Putamen (tissue), 1 donor: ENCODE data around the gene ZNF382.
"Not testable (repeated sequence)": the region's sequence is repeated elsewhere in the genome, so short reads cannot be mapped to it uniquely, and the experiment has no call there.

ENCODE experiments used
- DNase-seq: peaks from one replicate; pipeline ENCODE4 v3.0.0-alpha.2; 2016; ENCODE audit warnings: low spot score

ZNF382 gene

DNA sequence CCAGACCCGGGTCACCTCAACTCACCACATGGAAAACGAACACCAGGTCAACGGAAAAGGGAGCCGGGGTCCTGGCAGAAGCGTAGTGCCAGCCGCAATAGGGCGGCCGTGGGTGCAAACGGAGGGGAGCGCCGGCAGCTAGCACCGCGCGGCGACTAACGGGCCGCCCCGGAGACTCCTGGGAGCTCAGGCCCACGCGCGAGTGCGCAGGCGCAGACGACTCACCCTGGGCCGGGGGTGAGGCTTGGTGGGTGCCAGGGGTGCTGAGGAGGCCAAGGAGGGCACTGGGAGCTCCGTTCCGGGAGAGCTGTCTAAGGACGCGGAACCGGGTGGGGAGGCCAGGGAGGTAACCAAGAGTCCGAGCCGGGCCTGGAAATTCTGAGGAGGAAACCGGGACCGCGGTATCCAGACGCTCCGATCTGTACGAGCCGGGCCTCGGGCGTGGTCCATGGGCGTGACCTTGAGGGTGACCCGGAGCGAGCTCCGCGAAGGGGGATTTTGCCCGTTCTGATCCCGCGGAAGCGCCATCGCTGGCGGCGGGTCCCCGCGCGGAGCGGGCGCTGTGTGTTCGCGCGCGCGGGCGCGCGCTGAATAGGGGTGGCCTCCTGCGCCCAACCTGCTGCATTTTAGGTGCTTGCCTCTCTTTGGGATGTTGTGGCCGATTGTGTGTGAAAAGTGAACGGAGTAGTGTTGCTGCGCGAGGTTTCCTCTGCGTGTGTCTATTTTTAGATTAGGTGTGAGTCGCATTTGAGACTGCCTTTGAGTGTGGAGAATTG, at the start of gene ZNF382:
Gene ZNF382, plus strand, starts transcription at position 213 of the 776 bp plus-strand sequence. CDS start 4,602 bp downstream, outside the sequence.
- peak; percentile 82 for DNase-seq

DNA sequence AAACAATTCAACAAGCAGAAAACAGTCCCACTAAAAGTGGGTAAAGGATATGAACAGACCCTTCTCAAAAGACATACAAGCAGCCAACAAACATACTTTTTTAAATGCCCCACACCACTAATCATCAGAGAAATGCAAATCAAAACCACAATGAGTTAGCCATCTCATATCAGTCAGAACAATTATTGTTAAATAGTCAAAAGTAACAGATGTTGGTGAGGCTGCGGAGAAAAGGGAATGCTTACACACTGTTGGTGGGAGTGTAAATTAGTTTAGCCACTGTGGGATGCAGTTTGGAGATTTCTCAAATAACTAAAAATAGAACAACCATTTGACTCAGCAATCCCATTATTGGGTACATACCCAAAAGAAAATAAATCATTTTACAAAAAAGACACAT, 40.7 kb upstream of the ZNF382 start:
- no peak for DNase-seq

DNA sequence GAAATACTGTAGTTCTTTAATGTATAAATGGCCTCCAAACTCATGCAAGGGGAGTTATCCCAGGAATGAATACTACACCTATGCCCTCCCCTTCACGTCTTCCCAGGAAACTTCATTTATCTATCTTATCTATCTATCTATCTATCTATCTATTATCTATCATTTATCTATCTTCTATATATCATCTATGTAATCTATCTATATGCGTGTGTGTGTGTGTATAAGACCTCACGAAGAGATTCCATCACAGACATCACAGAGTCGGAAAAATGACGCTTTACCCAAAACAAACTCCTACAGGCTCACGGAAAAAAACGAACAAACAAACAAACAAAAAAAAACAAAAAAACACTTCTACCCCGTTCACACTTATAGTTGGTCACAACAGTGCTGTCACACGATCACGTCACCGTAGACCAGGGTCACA, 32.5 kb upstream of the ZNF382 start:
- no peak for DNase-seq

DNA sequence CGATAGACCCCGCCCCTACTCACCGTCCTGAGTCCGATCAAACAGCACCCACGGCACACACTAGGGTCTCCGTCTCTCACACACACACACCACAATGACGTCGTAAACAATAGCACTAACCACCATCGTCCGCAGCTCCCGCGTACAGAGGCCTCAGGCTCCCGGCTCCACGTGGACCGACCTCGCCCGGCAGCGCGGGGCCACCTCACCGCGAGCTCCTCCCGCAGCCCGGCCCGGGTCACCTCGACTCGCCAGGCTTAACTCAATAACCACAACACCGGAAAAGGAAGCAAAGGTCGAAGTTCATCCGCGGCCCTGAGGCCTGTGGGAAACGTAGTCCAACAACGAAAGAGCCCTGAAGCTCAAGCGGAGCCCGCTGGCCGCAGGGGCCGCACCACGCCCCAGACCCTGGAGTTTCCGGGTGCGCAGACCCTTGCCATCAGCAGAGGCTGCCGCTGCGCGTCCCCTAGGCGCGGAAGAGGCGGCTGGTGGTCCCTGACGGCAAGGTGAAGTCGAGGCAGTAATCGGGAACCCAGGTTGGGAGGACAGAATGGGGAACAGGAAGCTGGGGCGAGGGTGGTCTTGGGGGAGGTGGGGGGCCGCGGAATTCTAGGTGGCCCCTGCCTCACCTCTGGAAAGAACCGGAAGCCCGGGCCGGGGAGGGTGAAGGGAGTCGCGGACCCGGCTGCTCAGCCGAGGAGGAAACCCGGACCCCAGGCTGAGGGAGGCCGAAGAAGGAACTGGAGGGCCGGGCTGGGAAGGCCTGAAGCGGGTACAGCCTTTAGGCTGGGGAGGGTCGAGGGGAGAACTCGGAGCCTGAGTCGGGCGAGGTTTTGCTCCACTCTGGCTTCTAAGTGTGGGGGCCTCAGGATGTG, 31.9 kb upstream of the ZNF382 start, which contains the start of gene ZNF529:
Gene ZNF529, minus strand, starts transcription at position 273 of the 875 bp plus-strand sequence. CDS start 946 bp downstream, outside the sequence.
- peak; percentile 87 for DNase-seq

DNA sequence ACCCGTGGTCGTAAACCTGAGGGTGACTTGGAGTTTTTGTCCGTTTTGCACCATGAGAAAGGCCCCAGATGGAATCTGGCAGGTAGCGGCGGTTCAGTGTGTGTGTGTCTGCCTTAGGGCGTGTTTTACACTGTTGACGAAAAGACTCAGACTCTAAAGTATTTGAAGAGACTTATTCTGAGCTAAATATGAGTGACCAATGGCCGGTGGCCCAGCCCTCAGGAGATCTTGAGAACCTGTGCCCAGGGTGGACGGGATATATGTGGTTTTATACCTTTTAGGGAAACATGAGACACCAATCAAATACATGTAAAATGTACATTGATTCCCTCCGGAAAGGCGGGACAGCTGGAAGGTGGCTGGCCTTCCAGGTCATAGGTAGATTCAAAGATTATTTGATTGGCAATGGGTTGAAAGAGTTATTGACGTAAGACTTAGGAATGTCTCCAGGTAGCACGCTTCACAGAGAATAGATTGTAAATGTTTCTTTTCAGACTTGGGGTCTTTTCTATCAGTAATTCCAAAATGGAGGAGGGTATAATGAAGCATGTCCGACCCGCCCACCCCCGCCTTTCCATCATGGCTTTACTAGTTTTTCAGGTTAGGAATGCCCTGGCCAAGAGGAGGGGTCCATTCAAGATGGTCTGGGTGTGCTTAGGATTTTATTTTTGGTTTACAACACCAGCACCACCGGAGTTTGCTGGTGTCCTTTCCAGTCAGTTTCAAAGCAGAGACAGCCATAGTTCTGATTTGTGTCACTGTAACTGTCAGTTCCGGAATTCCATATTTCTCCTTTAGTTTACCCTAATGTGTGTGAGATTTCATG, 31.0 kb upstream of the ZNF382 start:
- DNase-seq: no peak

DNA sequence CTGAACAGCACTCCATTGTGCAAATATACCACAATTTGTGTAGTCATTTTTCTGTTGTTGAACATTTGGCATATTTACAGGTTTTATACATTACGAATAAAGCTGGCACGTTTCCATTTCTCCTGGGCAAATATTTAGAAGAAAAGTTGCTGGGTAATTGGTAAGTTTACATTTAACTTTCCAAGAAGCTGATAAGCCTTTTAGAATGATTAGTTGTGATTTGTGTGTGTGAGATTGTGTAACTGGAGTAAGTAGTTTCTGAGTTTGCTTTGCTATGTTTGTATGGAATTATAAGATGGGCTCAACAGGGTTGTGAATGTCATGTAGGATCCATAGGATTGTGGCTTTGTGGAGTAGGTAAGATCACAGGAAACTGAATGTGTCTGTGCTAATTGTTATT, 30.4 kb upstream of the ZNF382 start:
- no peak for DNase-seq

DNA sequence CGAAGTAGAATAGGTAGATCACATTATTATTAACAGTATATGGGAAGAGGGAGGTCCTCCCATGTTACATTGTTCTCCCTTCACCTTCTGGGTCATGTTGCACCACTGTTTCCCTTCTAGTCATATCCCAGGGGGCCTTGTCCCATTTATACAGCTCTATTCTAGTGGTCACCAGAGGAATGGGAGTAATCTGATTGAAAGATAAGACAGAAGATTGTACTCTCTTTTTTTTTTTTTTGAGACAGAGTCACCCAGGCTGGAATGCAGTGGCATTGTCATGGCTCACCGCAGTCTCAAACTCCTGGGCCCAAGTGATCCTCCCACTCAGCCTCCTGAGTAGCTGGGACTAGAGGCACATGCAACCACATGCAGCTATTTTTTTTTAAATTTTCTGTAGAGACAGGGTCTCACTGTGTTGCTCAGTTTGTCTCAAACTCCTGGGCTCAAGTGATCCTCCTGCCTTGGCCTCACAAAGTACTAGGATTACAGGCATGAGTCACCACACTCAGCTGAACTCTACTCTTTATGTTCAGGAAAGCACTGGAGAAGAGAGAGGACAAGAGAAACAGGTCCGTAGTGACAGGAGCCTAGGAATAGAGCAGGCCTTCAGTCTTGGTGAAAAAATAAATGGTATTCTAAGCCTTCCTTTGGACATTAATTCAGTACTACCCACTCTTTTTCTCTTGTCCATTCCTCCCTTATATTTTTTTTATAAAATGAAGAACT, 27.7 kb upstream of the ZNF382 start:
- DNase-seq: no peak

DNA sequence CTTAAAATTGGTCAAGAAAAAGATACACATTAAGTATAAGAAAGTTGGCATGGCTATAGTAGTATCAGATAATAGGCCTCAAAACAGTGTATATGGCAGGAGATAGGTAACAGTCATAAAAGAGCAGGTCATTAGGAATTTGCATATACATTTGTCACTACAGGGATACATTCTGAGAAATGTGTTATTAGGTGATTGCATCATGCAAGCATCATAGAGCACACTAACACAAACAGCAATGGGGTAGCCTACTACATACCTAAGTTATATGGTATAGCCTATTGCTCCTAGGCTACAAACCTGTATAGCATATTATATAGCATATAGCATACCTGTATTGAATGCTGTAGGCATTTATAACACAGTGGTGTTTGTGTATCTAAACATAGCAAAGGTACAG, 25.9 kb upstream of the ZNF382 start:
- no peak for DNase-seq

DNA sequence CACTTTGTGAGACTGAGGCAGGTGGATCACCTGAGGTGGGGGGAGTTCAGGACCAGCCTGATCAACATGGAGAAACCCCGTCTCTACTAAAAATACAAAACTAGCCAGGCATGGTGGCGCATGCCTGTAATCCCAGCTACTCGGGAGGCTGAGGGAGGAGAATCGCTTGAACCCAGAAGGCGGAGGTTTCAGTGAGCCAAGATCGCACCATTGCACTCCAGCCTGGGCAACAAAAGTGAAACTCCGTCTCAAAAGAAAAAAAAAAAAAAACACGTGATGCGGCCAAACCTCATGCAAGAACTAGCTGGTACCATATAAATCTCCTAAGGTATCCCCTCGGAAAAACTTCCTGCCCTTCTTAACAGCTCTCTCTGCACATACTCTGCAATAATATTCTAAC, 2.4 kb upstream of the ZNF382 start:
- DNase-seq: not testable (repeated sequence)

DNA sequence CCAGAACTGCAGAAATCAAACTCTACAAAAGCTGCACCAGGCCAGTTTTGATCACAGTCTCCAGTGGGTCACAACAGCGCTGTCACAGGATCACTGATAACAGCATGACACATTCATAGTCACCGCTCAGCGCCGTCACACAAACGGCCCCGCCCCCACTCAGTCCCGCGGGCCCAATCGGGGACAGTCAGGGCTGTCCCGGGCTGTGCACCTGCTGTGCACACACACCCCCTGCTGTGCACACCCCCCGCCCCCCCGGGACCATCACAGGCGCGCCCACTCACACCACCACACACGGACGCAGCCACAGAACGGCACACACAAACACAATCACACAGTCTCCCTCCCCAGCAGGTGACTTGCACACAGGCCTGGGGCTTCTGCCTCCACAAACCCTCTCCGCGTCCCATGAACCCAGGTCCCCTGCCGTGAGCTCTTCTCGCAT, 435 bp upstream of the ZNF382 start:
- DNase-seq: peak; percentile 67

DNA sequence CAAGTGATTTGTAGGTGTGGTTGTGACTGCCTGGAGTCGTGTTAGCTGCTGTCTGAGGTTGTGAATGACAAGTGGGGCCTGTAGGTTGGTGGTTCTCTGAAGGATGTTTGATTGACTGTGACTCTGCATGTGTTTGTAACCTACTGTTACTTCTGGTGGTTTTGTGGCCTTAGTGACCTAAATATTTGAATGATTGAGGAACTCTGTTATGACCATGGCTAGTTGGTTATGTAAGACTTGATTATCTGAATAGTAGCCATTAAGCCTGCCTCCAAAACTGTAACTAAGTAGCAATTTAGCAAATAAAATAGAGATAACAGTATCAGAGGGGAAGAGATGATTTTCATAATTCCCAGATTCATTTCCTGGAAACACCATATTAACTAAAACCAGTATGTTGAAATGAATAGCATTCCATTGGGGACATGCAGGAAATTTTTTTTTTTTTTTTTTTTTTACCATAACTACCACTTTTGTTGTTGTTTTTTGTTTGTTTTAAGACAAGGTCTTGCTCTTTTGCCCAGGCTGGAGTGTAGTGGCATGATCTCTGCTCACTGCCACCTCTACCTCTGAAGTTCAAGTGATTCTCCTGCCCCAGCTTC, 865 bp downstream of the ZNF382 start:
- DNase-seq: no peak

DNA sequence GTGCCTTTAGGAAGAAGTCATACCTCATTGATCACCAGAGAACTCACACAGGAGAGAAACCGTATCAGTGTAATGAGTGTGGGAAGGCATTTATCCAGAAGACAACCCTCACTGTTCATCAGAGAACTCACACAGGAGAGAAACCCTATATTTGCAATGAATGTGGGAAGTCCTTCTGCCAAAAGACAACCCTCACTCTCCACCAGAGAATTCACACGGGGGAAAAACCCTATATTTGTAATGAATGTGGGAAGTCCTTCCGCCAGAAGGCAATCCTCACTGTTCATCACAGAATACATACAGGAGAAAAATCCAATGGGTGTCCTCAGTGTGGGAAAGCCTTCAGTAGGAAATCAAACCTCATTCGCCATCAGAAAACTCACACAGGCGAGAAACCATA, 21.9 kb downstream of the ZNF382 start:
- DNase-seq: no peak

DNA sequence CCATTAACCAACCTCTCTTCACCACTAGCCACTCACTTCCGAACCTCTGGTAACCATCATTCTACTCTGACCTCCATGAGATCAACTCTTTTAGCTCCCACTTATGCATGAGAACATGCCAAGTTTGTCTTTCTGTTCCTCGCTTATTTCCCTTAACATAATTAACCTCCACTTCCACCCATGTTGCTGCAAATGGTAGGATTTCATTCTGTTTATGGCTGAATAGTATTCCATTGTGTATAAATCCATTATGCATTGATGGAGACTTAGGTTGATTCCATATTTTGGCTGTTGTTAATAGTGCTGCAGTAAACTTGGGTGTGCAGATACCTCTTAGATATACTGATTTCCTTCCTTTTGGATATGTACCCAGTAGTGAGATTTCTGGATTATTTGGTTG, 30.2 kb downstream of the ZNF382 start:
- no peak for DNase-seq

DNA sequence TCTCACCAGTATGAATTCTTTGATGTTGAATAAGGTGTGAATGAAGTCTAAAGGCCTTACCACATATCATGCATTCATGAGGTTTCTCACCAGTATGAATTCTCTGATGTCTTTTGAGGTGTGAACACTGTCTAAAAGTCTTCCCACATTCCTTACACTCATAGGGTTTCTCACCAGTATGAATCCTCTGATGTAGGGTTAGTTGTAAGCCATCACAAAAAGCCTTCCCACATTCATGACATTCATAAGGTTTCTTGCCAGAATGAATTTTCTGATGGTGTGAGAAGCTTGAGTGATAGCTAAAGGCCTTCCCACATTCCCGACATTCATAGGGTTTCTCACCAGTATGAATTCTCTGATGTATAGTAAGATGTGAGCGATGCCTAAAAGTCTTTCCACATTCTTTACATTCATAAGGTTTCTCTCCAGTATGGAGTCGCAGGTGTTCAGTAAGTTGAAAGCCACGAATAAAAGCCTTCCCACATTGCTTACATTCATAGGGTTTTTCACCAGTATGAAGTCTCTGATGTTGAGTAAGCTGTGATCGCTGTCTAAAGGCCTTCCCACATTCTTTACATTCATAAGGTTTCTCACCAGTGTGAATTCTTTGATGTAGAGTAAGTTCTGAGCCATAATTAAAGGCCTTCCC, 33.9 kb downstream of the ZNF382 start:
- DNase-seq: no peak

DNA sequence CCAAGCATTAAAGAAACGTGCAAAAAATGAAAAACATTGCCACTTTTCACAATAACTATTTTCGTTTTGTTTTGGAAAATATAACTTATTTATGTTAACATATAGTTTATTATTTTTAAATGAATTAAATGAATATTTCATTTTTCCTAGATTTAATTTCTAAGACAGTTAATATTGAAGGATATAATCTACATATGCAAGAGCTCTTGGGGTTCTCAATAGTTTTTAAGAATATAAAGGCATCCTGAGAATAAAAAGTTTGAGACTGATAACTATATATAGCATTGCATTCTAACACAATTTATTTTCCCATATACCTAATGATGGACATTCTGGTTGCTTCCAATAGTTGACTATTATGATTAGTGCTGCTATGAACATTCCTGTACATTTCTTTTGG, 41.6 kb downstream of the ZNF382 start:
- no peak for DNase-seq

DNA sequence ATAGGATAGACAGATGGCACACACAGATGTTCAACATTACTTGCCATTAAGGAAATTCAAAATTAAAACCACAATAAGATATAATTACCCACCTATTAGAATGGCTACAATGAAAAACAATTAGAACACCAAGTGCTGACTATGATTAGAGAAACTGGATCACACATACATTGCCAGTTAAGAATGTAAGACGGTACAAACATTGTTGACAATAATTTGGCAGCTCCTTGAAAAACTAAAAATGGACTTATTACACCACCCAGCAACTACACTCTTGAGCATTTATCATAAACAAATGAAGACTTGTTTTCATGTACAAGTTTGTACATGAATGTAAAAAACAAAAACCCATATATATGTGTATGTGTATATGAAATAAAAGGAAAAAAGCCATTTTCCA, 47.8 kb downstream of the ZNF382 start:
- DNase-seq: no peak

DNA sequence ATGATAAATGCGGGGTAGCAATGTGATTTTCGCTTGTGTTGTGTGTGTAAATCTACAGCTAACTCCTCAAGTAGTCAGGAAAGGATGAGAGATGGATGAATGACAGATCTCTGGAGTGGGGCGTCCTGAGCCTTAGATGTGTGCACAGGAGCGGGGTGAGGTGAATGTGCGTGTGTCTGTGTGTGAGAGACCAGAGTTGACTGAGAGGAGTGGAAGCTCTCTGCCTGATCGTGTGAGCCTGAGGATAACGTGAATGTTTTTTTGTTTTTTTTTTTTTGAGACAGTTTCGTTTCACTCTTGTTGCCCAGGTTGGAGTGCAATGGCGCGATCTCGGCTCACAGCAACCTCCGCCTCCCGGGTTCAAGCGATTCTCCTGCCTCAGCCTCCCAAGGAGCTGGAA, 60.7 kb downstream of the ZNF382 start:
- no peak for DNase-seq

DNA sequence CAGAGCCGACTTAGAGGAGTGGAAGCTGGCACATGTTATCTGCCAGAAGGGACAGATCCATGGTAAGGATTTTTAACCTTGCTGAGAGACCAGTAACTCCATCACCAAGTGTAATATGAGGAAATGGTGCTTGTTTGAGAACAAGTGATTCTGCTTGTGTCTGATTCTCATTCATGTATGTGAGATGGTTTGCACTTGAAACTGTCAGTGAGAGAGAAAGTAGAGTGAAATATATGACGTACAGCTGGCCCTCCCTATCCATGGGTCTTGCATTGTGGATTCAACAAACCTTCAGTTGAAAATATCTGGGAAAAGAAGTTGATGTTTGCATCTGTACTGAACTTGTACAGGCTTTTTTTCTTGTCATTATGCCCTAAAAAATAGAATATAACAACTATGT, 63.5 kb downstream of the ZNF382 start:
- no peak for DNase-seq

DNA sequence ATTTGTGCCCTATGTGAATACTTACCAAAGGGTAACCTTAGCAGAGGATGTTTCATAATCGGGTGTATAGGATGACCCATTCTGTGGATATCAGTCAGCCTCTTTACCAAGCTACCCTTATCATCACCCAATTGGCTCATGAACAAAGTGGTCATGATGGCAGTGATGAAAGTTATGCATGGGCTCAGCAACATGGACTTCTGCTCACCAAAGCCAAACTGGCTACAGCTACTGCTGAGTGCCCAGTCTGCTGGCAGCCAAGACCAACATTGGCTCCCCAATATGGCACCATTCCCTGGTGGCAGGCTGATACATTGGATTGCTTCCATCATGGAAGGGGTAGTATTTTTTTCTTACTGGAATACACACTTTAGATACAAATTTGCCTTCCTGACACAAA, 67.3 kb downstream of the ZNF382 start:
- no peak for DNase-seq

DNA sequence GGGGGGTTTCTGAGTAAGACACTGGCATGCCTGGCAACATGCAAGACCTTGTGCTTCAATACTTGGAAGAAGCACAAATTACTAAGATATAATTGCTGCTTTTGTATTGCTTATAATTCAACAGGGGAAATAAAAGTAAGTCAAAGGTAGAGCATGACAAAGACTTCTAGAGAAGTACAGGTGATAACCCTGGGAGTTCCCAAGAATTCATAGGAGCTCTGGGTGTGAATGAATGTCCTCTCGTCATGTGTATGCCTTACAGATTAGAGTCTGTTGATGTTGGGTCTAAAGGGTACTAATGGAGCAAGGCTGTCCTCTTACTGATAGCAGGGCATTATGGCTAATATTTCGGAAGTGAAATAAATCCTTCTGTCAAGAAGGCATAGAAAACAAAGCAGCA, 69.1 kb downstream of the ZNF382 start:
- DNase-seq: no peak

DNA sequence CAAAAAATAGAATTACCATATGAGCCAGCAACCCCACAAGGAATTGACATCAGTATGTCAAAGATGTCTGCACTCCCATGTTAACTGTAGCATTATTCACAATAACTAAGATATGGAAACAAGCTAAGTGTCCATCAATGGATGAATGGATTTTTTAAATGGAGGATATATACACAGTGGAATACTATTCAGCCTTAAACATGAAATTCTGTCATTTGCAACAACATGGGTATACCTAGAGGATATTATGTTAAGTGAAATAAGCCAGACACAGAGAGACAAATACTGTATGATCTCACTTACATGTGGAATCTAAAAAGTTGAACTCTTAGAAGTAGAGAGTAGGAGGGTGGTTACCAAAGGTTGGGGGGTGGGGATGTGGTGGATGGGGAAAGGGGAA, 74.3 kb downstream of the ZNF382 start:
- no peak for DNase-seq
